ENCODE data around the gene LRRC23. TPM values are rescaled to one million over a fixed set of nuclear protein-coding genes. Genes with fewer than 3 reads are reported as not detected.

LRRC23 gene
- total and polyA plus RNA-seq, 9 of the 15 experiments (the other 6 are each of a cell fraction or from before 2014, with no cell fraction given): 2.2 to 7.0 (median 3.0) TPM

DNA sequence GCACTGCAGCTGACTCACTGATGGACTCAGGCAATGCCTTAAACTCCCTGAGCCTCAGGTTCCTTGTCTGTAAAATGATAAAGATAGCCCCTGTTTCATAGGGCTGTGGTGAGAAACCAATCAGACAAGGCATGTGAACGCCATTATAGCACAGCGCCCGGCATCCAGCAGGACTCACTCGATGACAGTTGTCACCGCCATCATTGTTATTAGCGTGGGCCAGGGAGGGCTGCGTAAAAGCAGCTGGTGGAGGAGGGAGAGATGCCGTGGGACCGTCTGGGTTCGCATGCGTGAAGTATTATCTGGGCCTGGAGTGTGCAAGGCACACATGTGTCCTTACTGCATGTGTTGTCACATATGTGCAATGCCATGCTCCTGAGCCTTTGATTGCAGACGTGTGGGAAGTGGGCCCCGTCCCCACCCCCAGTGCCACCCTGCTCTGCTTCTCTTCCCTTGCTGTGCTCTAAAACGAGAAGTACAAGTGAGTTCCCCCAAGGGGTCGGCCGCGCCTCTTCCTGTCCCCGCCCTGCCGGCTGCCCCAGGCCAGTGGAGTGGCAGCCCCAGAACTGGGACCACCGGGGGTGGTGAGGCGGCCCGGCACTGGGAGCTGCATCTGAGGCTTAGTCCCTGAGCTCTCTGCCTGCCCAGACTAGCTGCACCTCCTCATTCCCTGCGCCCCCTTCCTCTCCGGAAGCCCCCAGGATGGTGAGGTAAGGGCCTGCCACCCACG is 46.4 kb downstream of the LRRC23 start, which contains the start of gene PTPN6:
PTPN6 (plus strand) TSS at position 546 of the 730 bp plus-strand sequence; CDS start at position 703, 157 bp downstream.
- Histone ChIP-seq H3K4me3 (no peak within 1 kb of the TSS), H3K9ac (ENCODE audit: insufficient read depth in 1 of 2, low read depth in 2 of 2, low read length in 2 of 2) (peak within 1 kb of the TSS in 1 of 2 experiments; percentile 78; a peak in 2 of 4 replicates), H3K79me2 (ENCODE audit: control insufficient read depth, insufficient read depth, low read length) (peaks cover under 1% of the 10 kb centered on the region; the same call in 2 of the 3 replicates), H4K20me1 (replicated peaks; ENCODE audit: control insufficient read depth, insufficient read depth, low read length) (no peaks in the 10 kb centered on the region), H3K4me1 (replicated peaks in 1 of 2; ENCODE audit: control insufficient read depth in 2 of 2, insufficient read depth in 2 of 2, low read length in 2 of 2) (peaks cover 9 to 58% of the 10 kb centered on the region in 2 experiments), H2AFZ (ENCODE audit: low read depth, low read length) (no peak within 1 kb of the TSS), H3K9me1 (ENCODE audit: control insufficient read depth, insufficient read depth, low read length) (no peaks in the 10 kb centered on the region), H3K27me3 (ENCODE audit: control insufficient read depth in 2 of 2, insufficient read depth in 2 of 2, low read length in 2 of 2) (no peaks in the 10 kb centered on the region), H3K4me2 (ENCODE audit: insufficient read depth, low read length) (no peak within 1 kb of the TSS), H3K27ac (ENCODE audit: extremely low read depth, low read depth, low read length) (no peak within 1 kb of the TSS), H3K9me3 (replicated peaks; ENCODE audit: control insufficient read depth, insufficient read depth, low read depth, low read length) (no peaks in the 10 kb centered on the region), H3K36me3 (ENCODE audit: control insufficient read depth, insufficient read depth, low read length) (no peaks in the 10 kb centered on the region)
- FAIRE-seq (no peak), DNase-seq (ENCODE audit: extremely low read depth in 1 of 4, low spot score in 3 of 4) (no peak), ATAC-seq (no peak)
- no TSS peak for BruUV-seq (replicated peaks)
- POLR2A ChIA-PET: no interaction called here
- TF ChIP-seq GATAD2B (IDR thresholded peaks at IDR 0.05; ENCODE audit: borderline replicate concordance) (no peak), RAD51 (IDR thresholded peaks at IDR 0.05; ENCODE audit: borderline replicate concordance, low read depth) (no peak), TAL1 (IDR thresholded peaks at IDR 0.05) (no peak), SMARCE1 (IDR thresholded peaks at IDR 0.05) (no peak), CCAR2 (IDR thresholded peaks at IDR 0.05; ENCODE audit: low read depth, low read length) (no peak), ZBTB9 (CRISPR knock-in tag; IDR thresholded peaks at IDR 0.05) (no peak), ZFX (CRISPR knock-in tag; IDR thresholded peaks at IDR 0.05) (no peak), PHTF2 (CRISPR knock-in tag; IDR thresholded peaks at IDR 0.05) (no peak), ZNF197 (CRISPR knock-in tag; IDR thresholded peaks at IDR 0.05; ENCODE audit: low read depth) (no peak), BRCA1 (IDR thresholded peaks at IDR 0.05) (no peak), BRCA1 (CRISPR knock-in tag; IDR thresholded peaks at IDR 0.05) (no peak)
- in situ Hi-C loops (cut with MboI) (no loop called here), intact Hi-C loops (cut with micrococcal nuclease) (no loop called here)
- 75% methylated on average over 14 of the region's 25 CpGs for WGBS (ENCODE audit: insufficient coverage, low coverage, missing lambda C conversion rate)
- CTCF ChIA-PET (ENCODE audit: low intra/inter-chr PET ratio): no interaction called here
